ENCODE data around the gene ARHGEF10L.

ARHGEF10L gene

GRCh38 chr1:17746920-17747319, 207.4 kb downstream of the ARHGEF10L start:
- no peak for DNase-seq
